NCI-H2107 treated with DMSO at 0.1 percent for 48 hours (cell line): ENCODE data around the gene DLG5.

Experiments used
- DNase-seq: peaks from one replicate; lab custom pipeline; 2025; ENCODE audit not compliant: unreplicated experiment; lab: John Stamatoyannopoulos, UW

Gene DLG5

DNA sequence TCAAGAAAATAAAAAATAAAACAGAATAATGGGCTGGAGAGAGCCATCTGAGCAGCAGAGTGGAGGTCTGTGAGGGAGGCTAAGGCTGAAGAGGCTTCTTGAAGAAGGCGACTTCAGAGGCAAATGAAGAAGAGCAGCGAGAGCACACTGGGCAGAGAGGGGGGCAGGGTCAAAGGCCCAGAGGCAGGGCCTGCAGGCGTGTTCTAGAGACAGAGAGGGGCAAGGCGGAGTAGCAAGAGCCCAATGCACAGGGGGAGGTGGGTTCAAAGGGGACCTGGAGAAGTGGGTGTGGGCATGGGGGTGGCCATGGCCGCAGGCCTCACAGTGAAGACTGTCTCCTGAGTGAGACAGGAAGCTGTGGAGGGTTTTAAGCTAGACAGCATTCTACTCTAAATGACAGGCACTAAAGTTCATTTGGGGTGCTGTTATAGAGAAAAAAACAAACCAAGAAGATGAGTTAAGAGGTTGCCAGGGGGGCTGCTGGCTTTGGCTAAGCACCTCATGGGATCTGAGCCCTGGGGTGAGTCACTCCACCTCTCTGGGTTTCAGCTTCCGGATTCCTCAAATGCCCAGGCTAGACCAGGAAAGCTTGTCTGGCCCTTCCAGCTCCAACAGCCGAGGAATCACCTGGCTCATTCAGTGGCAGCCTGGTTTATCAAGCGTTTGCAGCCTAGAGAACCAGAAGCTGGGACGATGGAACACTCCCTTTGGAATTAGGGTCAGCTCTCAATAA is 81.7 kb downstream of the DLG5 start:
- DNase-seq = no peak

DNA sequence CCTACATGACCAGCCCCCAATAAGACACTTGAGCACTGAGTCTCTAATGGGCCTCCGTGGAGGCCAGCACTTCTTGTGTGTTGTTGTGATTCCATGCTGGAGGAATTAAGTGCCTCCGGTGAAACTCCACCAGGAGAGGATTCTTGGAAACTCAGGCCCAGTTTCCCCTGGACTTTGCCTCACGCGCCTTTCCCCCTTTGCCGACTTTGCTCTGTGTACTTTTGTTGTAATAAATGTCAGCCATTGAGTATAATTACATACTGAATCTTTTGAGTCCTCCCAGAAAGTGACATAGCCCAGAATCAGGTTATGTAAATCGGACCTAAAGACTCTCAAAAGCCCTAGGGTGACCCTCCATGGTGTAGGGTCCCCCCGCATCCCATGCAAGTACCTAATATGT is 82.4 kb downstream of the DLG5 start:
- no peak for DNase-seq

DNA sequence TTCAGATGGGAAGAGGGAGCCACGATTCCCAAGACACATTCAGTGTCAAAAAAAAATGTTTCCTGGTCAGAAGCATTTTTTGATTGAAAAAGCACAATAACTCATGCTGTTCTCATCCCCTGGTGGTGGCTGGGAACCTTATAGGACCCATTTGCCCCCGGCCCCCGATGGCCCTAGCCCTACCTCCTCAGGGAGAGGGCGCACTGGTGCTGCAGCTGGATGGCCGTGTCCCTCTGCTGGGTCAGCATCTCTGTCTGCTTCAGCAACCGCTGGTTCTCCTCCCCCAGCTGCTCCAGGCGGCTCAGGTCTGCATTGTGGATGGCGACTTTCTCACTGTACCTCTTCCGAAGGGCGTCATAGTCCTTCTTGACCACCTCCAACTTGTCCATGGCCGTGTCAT is 83.3 kb downstream of the DLG5 start:
- no peak for DNase-seq

DNA sequence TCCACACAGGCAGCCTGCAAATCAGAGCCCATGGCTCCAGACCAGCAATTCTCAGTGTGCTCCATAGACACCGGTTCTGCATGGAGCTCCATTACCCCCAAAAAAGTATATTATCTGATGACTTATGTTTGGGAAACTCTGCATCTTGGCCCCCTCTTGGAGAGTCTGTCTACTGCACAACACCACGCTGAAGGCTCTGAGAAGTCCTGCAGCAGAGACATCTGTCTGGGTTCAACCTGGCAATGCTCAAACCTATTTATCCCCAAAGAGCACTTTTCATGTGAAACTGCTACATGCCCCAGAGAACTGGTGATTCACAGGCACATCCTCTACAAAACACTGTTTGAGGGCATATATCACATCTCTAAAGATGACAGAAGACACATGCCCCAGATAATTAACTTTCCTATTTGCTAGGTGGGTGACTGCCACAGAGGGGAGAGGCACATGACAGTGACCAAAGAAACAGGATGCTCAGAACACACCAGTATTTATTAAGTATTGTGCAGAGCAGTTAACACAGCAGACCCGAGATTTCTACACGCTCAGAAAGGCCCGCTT is 83.8 kb downstream of the DLG5 start:
- no peak for DNase-seq

DNA sequence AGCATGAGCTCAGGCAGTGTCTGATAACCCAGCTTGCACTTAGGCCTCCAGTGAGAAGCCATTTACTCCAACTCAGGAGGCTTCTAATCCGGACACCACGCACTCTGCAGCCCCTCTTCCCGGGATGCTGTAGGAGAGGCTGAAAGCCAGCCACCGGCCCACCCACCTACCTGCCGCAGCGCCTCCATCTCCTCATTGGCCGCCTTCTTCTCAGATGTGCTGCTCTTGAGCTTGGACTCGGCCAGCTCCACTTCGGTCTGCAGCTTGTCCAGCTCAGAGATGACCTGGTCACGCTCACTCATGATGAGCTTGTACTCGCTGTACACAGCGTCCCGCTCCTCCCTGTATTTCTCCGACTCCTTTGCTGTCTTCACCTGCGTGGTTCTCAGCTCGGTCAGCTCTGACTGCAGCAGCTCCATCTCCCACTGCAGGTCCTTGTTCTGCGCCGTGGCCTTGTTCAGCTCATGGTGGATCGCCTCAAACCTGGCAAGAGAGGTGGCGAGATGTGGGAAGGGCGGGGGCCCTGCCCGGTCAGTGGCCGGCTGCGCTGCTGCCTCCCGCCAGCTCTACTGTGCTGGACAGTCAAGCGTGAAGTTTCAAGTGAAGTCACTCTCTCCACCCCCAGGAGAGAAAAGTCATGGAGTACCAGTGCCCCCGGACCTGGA is 84.7 kb downstream of the DLG5 start:
- DNase-seq = no peak

DNA sequence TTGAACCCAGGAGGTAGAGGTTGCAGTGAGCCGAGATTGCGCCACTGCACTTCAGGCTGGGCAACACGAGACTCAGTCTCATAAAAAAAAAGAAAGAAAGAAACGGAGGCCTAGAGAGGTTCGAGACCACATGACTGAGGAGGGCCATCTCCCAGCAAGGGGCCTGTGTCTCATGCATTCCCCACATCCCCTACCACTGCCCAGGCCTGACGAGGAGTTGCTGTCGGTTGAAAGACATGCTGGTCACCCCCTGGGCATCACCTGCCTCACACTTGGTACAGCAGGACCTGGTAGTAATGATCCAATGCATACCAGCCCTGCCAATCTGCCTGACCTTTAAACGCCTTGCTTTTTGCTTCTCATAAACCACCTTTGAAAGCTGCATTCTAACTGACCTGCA is 85.9 kb downstream of the DLG5 start:
- DNase-seq = no peak

DNA sequence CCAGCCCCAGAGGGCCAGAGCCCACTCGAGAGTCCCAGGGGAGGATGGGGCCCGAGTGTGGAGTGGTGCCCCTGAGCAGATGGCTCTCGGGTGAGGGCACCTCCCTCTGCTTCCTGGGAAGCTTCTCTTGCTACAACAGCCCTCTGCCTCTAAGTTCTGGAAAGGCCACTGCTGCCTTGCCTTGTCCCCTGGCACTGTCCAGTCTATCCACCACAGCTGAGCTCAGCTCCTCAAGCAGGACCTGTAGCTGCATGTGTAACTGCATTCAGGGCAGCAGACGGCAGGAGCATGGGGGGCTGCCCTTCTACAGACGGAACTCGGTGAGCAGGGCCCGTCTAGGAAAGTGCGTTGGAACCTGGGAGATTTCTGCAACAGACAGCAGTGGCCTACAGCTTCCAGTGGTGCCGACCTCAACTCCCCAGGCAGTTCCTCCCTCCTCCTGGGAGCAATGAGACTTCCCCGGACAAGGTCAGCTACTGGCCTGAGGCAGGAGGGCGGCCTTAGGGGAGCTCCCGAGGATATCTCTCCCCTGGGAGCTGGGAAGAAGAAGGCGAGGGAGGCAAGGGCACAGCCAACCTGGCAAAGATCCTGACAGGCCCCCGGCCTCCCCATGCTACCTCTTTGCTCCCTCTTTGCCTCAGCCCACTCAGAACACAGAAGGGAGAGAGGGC is 88.5 kb downstream of the DLG5 start:
- DNase-seq = no peak

DNA sequence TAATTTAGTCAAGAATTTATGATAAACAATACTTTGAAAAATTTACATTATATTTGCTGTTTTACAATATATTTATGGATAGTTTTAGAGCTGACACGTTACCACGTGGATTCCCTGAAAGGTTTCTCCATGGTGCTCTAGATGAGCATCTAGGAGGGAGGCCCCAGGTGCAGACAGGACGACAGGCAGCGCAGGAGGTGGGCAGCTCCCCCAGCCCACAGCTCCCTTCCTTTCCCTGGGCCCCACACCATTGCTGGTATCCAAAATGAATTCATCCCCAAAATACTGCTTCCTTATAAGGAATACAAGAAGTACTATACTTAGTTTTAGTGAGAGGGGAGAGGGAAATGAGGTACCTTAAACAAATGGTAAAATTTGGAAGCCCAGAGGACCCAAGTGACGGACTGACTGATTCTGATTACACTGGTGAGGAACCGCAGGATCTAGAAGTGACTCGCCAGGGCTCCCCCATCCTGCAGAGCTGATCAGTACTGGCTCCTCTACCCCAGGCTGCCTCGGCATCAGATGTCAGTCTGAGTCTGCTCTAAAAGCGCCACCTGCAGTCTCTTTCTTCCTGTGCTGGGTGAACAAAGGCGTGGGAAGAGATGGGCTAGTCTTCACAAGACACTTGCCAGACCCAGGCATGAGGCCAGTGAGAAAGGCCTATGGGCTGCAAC is 89.2 kb downstream of the DLG5 start:
- peak; percentile 51 for DNase-seq

DNA sequence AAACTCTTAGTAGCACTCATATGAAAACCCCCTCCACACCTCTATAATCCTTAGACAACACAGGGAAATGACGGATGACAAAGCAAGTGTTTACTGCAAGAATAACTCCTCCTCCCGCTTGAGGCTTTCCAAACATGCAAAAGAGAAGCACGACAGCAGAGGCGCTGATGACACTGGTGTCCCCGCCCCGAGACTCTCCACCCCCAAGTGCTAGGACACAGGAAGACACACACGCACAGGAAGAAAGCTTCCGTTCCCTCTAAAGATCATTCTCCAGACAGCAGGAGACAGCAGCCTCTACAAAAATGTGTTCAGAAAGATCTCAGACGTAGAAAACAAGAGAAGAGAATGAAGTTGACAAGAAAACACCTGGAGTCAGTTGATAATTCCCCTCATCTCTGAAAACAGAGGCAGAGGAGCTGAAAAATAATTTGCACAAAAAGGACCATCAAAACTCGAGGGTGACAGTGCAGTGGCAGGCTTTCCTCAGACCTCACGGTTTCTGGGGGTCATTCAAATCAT is 90.2 kb downstream of the DLG5 start:
- DNase-seq = peak; percentile 61

DNA sequence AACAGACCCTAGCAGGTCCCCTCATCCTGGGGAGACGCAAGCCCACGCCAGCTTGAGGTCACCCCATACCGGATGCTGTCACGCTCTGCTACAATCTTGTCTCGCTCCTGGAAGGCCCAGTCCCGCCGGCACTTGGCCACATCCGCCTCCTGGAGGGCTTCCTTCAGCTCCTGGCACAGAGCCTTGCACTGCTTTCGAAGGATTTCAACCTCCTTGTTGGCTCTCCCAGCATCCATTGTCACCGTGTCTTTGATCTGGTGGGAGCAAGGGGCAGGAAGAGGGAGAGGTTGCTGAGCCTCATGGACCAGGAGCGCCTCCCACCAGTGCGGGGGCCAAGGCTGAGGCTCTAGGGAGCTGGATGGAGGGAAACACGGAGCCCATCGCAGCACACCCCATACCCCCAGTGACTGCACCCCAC is 90.9 kb downstream of the DLG5 start:
- DNase-seq = no peak

DNA sequence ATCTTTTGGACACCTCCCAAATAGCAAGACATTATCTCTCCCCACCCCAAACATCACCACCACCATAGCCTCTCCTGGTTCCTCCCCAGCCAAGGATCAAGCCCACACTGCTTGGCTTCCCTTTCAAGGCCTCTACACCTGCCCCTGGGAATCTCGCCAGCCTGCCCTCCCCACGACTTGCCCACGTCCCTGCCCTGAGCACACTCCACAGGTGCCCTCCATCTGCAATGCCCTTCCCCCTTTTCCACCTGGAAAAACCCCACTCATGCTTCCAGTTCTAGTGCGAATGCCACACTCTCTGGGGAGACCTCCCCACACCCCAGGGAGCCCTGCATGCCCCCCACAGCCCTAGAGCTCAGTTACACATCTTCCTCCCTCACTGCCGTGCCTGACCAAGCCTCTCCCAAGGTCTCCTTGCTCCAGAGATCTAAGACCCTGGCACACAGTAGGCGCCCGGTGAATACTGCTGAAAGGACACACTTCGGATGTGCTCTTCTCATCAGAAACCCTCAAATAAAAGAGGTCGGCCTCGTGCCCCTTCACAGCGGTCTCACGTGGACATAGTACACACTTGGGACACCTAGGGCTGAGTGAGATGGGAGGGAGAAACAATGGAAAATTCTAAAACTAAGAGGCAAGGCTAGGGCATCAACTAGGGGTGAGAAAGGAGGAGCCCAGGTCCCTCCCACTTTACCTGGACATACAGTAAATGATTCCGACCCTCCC is 91.4 kb downstream of the DLG5 start:
- DNase-seq = no peak

DNA sequence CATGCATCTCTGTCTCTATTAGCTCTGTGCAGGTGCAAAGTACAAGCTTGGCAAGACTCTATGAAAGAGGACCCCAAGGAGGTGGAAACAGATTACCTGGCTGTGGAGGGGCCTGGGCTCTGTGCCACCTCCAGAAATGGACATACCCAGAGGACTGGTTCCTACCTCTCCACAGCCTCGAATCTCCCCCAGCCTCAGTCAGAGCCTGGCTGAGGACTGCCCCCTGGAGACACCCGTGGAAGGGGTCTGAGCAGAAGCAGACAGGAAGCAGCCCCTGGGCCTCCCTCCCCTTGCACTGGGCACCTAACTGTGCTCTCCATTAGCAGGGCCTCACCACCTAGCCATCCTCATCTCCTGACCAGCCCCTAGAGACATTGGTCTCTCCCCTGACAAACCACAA is 92.0 kb downstream of the DLG5 start:
- DNase-seq = no peak

DNA sequence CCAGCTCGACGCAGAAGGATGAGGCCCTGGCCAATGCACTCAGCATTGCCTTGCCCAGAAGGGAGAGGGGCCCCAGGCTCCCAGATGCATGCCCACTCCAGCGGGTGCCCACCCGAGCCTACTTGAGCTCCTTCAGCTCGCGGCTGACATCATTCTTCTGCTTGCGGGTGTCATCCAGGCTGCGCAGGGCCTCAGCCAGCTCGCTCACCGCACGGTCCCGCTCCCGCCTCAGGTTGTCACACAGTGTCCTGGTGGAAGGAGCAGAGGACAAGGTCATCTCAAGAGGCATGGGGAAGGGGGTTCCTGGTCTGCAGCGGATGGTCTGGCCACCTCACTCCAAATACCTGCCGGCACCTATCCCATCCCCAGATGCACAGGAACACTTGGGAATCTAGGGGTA is 92.8 kb downstream of the DLG5 start:
- no peak for DNase-seq

DNA sequence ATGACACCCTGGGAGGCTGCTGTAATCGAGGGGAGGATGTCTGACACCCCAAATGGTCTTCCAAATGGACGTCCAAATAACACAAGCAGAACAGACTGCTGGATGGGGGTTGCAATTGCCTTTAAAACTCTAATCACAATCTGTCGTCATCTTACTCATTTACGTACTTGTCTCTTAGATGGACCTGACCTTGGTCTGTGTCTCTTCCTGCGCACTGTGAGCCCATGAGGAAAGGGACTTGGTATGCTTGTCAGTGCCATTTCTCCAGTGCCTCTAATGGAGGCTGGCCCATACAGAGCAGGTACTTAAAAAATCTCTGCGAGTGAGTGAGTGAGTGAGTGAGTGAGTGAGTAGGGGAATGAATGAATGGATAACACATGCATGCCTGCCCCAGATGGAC is 93.3 kb downstream of the DLG5 start:
- DNase-seq = no peak

DNA sequence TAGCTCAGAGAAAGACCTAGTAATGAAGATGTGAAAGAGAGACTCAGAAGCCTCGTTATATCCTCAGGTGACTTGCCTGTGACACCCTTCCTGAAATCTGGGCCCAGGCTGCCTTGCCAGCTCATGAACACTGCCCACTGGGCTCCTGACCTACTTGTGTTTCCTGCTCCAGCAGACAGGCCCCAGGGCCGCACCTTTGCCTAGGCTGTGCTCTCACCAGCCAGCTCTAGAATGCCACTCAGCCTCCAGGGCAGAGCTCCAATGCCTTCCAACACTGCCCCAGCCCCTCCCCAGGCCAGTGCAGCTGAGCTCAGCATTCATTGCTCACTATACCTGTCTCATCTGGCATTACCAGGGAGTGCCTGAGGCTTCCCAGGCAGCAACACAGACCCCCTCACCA is 94.3 kb downstream of the DLG5 start:
- no peak for DNase-seq

DNA sequence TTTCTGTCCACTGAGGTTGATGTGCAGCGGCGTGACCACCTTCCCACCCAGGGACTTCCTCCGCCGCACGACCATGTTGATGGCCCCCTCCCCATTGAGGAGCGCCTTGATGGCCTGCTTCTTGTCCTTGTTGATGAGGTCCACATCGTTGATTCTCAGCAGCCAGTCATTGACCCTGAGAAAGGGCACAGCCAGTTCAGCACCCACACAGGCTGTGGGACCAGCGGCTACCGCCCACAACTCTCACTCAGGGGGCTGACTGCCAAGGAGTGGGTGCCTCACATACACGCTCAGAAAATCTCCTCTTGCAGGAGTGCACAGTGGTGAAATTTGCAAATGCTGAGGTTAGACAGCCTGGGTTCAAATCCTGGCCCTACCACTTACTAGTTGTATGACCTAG is 97.2 kb downstream of the DLG5 start:
- no peak for DNase-seq

DNA sequence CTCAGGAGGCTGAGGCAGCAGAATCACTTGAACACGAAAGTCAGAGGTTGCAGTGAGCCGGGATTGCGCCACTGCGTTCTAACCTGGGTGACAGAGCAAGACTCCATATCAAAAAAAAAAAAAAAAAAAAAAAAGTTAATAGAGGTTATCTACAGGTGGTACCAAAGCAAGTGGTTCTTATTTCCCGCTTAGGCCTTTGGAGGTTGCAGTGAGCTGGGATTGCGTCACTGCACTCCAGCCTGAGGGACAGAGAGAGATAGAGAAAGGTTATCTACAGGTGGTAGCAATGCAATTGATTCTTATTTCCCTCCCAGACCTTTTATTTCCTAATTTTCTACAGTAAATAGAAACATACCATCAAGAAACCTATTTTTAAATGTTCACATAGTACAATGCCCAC is 98.2 kb downstream of the DLG5 start:
- no peak for DNase-seq

DNA sequence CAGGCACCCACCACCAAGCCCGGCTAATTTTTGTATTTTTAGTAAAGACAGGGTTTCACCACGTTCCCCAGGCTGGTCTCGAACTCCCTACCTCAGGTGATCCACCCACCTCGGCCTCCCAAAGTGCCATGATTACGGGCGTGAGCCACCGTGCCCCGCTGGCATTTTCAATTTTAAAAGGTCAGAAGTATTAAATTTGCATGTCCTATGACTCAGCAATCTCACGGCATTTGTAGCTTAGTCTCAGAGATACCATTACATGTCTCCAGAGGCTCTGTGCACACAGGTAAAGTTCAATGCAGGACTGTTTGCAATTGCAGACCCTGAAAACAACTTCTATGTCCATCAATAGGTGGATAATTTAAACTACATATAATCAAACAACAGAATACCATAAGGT is 99.2 kb downstream of the DLG5 start:
- DNase-seq = no peak

DNA sequence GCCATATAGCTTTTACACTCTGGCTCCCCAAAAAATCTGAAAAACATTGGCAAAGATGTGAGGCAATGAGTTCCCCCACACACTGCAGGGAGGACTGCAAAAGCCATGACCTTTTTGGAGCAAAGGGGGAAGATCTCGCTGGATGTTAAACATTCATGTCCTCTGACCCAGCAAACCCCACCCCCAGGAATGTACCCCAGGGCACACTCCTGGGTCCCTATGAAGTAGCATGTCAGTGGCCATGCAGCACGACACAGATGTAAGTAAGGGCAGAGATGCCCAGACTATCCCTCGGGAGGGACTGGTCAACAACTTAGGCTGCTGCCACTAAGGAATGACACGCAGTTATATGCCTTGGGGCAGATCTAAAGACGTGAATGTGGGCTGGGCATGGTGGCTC is 100.6 kb downstream of the DLG5 start:
- no peak for DNase-seq

DNA sequence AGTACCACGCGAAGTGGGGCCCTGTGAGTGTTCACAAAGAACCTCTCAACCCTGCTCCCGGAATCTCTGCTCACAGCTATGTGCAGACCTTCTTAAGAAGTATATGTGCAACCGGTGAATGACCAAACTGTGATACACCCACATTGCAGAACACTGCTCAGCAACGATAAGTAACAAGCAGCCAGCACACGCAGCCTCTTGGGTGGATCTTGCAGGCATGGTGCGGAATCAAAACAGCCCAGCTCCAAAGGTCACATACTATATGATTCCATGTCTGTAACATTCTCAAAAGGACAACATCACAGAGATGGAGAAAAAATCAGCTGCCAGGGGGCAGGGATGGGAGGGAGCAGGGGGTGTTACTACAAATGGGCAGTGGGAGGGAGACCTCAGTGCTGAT is 101.6 kb downstream of the DLG5 start:
- DNase-seq = no peak
